HG02885 (cell line): ENCODE results near the gene PEA15.

ENCODE experiments used
- ATAC-seq: cut with Tn5 transposase; IDR thresholded peaks from one replicate; pipeline ENCODE4 v1.9.1; 2021; ENCODE audit warnings: mild to moderate bottlenecking; ENCODE audit not compliant: unreplicated experiment, poor library complexity

Gene PEA15

DNA sequence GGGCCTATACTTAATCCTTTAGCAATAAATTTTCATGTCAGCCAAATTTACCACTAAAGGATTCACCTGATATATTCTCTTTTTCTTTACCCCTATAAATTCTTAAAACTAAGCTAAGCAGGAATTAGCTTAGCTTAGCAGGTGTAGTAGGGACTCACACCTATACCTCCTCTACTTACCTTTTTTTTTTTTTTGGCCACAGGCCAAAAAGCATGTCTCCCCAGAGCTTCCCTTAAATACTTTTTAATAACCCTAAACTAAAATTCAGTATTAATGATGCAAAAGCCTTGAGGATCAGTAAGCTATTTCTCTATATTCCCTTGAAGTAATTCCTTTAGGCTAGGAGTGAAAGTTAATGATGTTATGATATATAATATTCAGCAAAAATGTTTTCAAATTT is 23.2 kb downstream of the PEA15 start:
- no peak for ATAC-seq

DNA sequence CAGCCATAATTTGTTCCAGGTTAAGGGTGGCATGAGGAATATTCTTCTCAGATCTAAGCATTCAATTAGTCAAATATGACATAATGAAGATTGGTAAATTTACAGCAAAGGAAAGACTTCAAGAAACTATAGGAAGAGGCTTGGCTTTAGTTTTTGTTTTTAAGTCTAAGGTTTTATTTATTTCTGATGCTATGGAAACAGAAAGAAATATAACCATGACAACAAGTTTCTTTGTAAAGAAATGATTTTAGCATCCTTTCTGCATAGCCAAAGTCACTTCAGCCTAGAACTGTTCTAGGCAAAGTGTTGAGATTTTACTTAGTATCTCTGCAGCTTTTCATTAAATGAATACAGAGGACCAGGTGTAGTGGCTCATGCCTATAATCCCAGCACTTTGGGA is 27.7 kb downstream of the PEA15 start:
- no peak for ATAC-seq

DNA sequence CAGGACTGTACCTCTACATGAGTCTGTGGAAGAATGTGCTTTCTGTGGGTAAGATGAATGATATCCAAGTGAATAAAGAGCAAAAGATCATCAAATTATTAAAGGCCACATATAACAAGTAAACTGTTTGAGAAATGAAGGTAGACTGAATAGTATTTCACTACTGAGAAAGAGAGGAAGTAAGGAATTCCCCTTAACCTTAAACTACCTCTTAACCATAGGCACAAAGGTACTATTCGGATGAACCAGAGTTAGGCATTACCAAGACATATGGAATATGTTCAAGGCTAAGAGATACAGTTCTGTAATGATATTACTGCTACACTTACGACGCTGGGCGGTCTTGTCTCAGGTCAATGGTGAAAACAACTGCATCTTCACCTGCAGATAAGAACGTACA is 31.6 kb downstream of the PEA15 start:
- no peak for ATAC-seq

GRCh38 chr1:160237558-160237957 is 32.4 kb downstream of the PEA15 start:
- ATAC-seq: no peak

GRCh38 chr1:160238408-160238807 is 33.2 kb downstream of the PEA15 start:
- no peak for ATAC-seq

DNA sequence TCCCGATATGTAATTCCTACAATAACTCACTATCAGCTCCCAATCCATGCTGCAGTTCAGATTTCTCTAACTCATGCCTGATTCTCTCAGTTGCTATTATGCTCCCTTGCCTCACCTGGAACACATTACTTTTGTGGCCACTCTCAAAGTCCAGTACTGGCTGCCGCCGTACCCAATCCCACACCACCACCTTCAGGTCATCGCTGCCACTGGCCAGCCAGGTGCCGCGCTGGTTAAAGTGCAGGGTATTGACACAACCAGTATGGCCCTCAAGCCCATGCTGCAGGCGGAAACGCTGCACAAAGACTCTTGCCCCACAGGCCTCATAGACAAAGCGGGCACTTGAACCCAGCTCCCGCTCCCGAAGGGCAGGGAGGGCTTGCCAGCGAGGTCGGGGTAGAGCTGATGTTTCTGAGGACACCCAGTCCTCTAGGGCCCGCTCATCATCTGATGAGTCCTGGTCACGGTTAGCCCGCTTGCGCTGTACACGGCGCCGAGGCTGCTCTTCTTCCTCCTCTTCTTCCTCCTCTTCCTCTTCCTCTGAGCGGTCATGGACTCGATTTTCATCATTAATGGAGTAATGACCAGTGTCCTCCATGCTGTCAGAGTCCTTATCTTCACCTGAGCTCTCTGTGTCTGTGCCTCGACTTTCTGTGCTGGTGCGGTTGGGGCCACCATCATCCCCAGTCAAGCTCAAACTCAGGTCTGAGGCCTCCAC is 34.6 kb downstream of the PEA15 start:
- no peak for ATAC-seq

DNA sequence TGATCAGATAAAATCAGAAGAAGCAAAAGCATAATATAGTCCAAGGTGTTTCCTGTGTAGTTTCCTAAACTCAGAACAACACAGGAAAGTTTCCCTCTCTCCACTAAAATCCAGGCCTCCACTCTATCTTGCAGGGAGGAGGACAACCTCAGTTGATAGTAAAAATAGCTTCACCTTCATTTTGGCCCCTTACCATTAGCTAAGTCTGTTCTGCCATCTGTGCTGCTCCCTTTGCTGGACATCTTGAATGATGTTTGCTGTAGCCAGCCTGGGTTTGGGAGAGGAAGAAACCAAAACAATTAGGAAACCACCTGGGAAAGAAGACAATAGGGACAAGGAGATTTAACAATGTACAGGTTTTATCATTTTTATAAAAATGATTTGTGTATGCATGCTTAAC is 38.6 kb downstream of the PEA15 start:
- no peak for ATAC-seq

DNA sequence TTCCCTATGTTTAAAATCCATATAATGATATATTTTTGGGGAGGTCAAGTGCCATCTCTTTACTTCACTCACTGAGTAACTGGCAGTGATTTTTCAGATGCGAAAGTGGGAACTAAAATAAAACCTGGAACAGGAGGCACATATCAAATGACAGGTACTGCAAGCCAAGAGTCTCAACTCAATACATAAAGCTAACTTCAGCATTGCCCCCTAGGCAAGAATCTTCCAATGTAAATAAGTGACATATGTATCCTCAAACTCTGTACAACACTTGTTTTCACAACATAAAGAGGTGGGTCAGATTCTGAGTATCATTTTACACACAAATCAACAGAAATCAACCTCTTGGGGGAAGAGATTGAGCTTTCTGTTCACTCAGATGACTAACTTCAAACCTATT is 39.0 kb downstream of the PEA15 start:
- no peak for ATAC-seq

- ATAC-seq: no peak
Observed at GRCh38 chr1:160245434-160245833, 40.2 kb downstream of the PEA15 start.

DNA sequence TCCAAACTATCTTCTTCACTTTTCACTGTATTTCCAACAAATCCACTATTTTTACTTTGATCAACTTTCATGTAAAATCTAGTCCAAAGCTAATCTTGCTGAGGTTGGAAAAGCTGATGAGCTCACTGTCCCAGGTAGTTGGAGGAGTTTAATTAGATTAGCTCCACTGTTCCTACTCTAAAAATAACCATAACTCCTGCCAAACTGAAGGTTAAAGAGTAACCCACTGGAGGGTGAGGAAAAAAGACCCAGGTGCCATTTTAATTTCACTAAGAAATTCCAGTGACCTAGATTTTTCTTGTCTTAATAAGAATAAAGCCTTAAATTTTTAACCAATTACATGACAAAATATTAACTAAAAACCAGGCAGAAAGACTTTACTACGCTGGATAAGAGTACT is 41.9 kb downstream of the PEA15 start:
- no peak for ATAC-seq

GRCh38 chr1:160251011-160251410 is 45.8 kb downstream of the PEA15 start:
- no peak for ATAC-seq

GRCh38 chr1:160251687-160252526 is 46.7 kb downstream of the PEA15 start:
- peak; percentile 78 for ATAC-seq

GRCh38 chr1:160255781-160256300 is 50.7 kb downstream of the PEA15 start:
- ATAC-seq: no peak

DNA sequence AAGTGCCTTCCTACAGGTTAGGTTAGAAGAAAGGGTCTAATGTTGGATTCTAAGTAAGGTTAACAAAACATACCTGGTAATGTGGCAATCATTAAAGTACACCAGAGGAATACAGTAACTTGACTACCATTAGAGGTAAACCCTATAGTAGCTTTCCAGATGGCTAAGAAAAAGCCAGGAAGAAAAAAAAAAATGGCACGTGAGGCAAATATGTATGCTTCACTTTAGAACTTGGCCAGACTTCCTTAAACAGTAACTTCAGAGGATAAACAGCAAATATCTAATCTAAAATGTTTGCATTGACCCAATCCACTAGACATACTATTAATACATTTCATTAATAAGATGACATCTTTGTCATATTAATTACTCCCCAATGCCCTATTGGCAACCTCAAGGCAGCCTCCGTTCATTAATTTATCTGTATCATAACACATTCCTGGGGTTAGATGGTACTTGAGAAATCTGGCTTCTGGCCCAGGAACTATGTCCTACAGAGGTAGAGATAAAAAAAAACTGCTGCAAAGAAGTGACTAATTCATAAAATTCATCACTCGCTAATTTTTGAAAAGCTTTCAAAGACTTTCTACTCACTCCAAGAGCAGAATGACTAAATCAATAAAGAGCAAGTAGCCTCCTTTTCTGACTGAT is 51.3 kb downstream of the PEA15 start:
- no peak for ATAC-seq

DNA sequence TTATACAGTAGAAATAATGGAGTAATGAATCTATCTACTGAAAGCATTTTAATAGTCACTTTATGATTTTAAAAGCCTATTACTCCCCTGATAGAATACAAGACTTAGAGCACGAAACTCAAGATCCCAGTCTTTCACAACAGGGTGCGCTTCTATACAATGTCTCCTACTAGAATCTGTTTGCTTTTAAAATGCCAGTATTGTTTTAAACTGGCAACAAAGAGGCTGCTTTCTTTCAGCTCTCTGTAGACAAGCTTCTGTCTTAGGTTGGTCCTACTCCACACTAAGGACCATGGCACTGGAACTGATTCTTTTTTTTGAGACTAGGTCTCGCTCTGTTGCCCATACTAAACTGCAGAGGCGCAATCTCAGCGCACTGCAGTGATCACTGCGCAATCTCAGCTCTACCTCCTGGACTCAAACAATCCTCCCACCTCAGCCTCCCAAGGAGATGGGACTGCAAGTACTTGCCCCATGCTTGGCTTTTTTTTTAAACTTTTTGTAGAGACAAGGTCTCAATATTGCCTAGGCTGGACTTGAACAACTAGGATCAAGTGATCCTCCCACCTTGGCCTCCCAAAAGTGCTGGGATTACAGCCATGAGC is 52.3 kb downstream of the PEA15 start:
- no peak for ATAC-seq

DNA sequence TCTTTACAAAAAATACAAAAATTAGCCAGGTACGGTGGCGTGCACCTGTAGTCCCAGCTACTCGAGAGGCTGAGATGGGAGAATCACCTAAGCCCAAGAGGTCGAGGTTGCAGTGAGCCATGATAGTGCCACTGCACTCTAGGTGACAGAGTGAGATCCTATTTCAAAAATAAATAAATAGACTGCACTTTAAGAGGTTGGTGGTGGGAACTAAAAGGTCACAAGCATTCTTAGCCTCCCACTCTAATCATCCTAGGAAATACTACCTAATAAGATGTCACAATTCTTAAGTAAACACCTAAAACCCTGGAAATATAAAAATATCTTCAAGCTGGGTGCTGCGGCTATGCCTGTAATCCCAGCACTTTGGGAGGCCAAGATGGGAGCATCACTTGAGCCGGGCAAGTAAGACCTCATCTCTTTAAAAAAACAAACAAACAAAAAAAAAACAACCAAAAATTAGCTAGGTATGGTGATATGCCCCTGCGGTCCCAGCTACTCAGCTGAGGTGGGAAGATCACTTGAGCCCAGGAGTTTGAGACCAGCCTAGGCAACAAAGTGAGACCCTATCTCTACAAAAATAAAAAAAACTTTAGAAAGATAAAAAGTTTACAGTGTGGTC is 53.1 kb downstream of the PEA15 start:
- no peak for ATAC-seq

- no peak for ATAC-seq
Observed at GRCh38 chr1:160260406-160261382, 55.5 kb downstream of the PEA15 start.

DNA sequence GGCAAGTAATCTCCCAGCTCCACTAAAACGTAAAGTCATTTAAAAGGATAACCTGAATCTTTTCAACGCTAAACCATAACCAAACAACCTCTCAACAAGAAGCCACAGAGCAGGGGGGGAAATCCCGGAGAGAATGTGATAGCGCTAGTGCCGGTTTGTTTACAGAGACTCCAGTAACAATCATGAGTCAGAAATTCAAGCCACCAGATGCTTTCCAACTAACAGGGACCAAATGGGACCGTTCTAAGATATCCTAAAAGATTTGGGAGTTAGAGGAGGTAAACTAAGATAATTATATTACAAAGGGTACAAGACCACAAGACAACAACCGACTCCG is 56.3 kb downstream of the PEA15 start:
- ATAC-seq: peak; percentile 27
